Progenitor cell of endocrine pancreas (in vitro differentiated cells): ENCODE data around the gene SAP30BP. TPM values are rescaled to one million over a fixed set of nuclear protein-coding genes. Genes with fewer than 3 reads are reported as not detected.

Source experiments
- DNase-seq: peaks from one replicate; pipeline ENCODE4 v3.0.0; 2021; ENCODE audit warnings: low spot score; ENCODE audit not compliant: unreplicated experiment
- H3K27ac Mint-ChIP-seq: 2 replicates; pipeline ENCODE4 v1.8.0; 2021; ENCODE audit warnings: mild to moderate bottlenecking, moderate library complexity, mixed read lengths
- H3K27me3 Mint-ChIP-seq: 2 replicates; pipeline ENCODE4 v1.8.0; 2021; ENCODE audit warnings: mixed read lengths
- H3K36me3 Mint-ChIP-seq: 2 replicates; pipeline ENCODE4 v1.8.0; 2022; ENCODE audit warnings: mixed read lengths; ENCODE audit not compliant: insufficient read depth
- H3K4me1 Mint-ChIP-seq: 2 replicates; pipeline ENCODE4 v1.8.0; 2021; ENCODE audit warnings: low read depth, mixed read lengths
- H3K4me3 Mint-ChIP-seq: 2 replicates; pipeline ENCODE4 v1.8.0; 2021; ENCODE audit warnings: low read depth, mild to moderate bottlenecking, moderate library complexity, mixed read lengths
- H3K9me3 Mint-ChIP-seq: 2 replicates; pipeline ENCODE4 v1.8.0; 2021; ENCODE audit warnings: low read depth, mixed read lengths
- CTCF ChIP-seq: fragments of 200-600 bp; sonication (generic); IDR thresholded peaks from one replicate; pipeline ENCODE4 v1.5.0; 2021; ENCODE audit warnings: antibody characterized with exemption, mild to moderate bottlenecking; ENCODE audit not compliant: unreplicated experiment
- total RNA-seq: library from RNA; stranded (reverse); gene quantifications from 2 replicates; pipeline ENCODE4 v1.2.1, GENCODE V29; 2021

The SAP30BP gene
- total RNA-seq, 1 donor from 2014 or later = 102 TPM

DNA sequence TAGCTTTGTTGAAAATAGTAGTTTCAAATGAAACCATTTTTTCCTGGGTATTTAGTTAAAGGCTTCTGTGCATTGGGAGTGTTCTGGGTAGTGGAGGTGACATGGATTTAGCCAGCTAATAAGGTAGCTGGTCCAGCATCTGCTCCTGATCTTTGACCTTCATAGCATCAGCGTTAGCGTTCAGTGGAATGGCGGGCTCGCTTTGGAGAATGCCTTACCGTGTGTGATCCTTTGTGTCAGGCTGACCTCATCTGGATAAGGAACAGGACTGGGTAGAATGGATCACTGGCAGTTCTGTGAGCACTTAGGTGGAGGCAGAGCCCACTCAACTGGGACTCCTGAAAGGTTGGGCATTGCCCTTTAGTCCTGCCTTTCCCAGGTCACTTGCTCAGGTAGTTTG, 3.7 kb downstream of the SAP30BP start:
- no peak for DNase-seq
- Mint-ChIP-seq H3K4me3 (no peak overlapping the region), H3K9me3 (no peaks in the 10 kb centered on the region), H3K27me3 (no peaks in the 10 kb centered on the region), H3K36me3 (peaks cover 14% of the 10 kb centered on the region), H3K4me1 (peaks cover 8% of the 10 kb centered on the region), H3K27ac (no peak overlapping the region)
- no peak for TF ChIP-seq CTCF

DNA sequence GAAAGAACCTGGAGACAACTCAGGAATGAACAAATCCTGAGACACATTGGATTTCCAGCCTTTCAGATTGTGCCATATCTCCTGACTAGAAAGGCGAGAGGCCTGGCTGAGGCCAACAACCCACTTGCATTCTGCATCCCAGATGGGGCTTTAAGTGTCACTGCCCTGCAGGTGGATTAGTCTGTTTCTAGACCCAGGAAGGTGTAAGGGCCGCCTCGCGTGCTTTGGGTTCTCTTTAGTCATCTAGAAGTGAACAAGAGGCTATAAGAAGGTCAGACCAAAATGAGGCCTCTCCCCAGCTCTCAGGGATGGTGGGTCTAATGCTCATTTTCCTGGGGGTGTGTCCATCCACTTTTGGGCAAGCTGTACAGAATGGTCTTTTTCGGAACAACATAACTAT, 4.9 kb downstream of the SAP30BP start:
- Mint-ChIP-seq H3K9me3 (no peaks in the 10 kb centered on the region), H3K36me3 (peaks cover 14% of the 10 kb centered on the region), H3K4me3 (no peak overlapping the region), H3K4me1 (peaks cover 5% of the 10 kb centered on the region), H3K27ac (no peak overlapping the region), H3K27me3 (no peaks in the 10 kb centered on the region)
- no peak for DNase-seq
- TF ChIP-seq CTCF = no peak

DNA sequence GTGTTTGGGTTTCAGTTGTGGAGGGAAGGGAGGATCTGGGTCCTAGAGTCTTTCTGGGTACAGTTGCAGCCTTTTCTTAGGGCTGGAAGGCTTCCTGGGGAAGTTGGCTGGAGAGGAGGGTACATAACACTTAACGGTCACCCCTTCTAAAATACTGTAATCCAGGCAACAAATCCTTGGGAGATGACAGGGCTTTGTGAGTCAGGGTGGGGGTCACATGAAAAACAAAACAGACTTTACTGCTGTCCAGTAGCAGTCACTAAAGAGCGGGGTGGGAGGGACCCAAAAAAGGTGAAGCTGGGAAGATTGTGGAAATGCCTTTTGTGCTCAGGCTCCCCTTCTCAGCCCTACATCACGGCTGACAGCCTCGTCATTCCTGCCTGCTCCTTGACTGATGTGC, 6.3 kb downstream of the SAP30BP start:
- Mint-ChIP-seq H3K4me3 (no peak overlapping the region), H3K27me3 (no peaks in the 10 kb centered on the region), H3K27ac (no peak overlapping the region), H3K4me1 (peaks cover 2% of the 10 kb centered on the region), H3K9me3 (no peaks in the 10 kb centered on the region), H3K36me3 (peaks cover 11% of the 10 kb centered on the region)
- TF ChIP-seq CTCF = no peak
- no peak for DNase-seq

- Mint-ChIP-seq H3K27ac (no peak overlapping the region), H3K9me3 (no peaks in the 10 kb centered on the region), H3K4me3 (no peak overlapping the region), H3K4me1 (no peaks in the 10 kb centered on the region), H3K36me3 (peaks cover 5% of the 10 kb centered on the region), H3K27me3 (no peaks in the 10 kb centered on the region)
- DNase-seq = no peak
- TF ChIP-seq CTCF = no peak
These were observed 9.3 kb downstream of the SAP30BP start for GRCh38 chr17:75676461-75676860.

GRCh38 chr17:75679706-75680211, 12.6 kb downstream of the SAP30BP start:
- no peaks in the 10 kb centered on the region for H3K9me3 Mint-ChIP-seq
- no peaks in the 10 kb centered on the region for H3K4me1 Mint-ChIP-seq
- DNase-seq = no peak
- H3K27me3 Mint-ChIP-seq = no peaks in the 10 kb centered on the region
- no peak overlapping the region for H3K27ac Mint-ChIP-seq
- no peak for TF ChIP-seq CTCF
- H3K36me3 Mint-ChIP-seq = peaks cover 1% of the 10 kb centered on the region
- H3K4me3 Mint-ChIP-seq = no peak overlapping the region
